Effector memory CD8-positive, alpha-beta T cell (primary cell): ENCODE results near the gene CAPN1.
A peak's percentile ranks its signal among the peaks of the same experiment; 100 is the strongest.

Experiments used
- ATAC-seq: fragments of 150-1000 bp; cut with Tn5 transposase; replicated peaks from 2 replicates; pipeline ENCODE4 v1.10.0; 2021; ENCODE audit warnings: mild to moderate bottlenecking, moderate library complexity
- DNase-seq, 3 experiments: peaks; one replicate each; pipeline ENCODE4 v3.0.0; 2021
- H3K27ac Mint-ChIP-seq, 2 donors: one replicate each; pipeline ENCODE4 v1.8.0; 2022; ENCODE audit warnings: mild to moderate bottlenecking in 2 of 2, mixed read lengths in 2 of 2, moderate library complexity in 2 of 2
- H3K27me3 Mint-ChIP-seq, 2 donors: one replicate each; pipeline ENCODE4 v1.8.0; 2022; ENCODE audit warnings: mixed read lengths in 2 of 2
- H3K36me3 Mint-ChIP-seq: one replicate; pipeline ENCODE4 v1.8.0; 2022; ENCODE audit warnings: mild to moderate bottlenecking, moderate library complexity, mixed read lengths; ENCODE audit not compliant: insufficient read depth
- H3K4me1 Mint-ChIP-seq, 2 donors: one replicate each; pipeline ENCODE4 v1.8.0; 2022; ENCODE audit warnings: low read depth in 2 of 2, mixed read lengths in 2 of 2
- H3K4me3 Mint-ChIP-seq, 2 donors: one replicate each; pipeline ENCODE4 v1.8.0; 2022; ENCODE audit warnings: mild to moderate bottlenecking in 2 of 2, mixed read lengths in 2 of 2, moderate library complexity in 2 of 2
- H3K9me3 Mint-ChIP-seq, 2 donors: one replicate each; pipeline ENCODE4 v1.8.0; 2022; ENCODE audit warnings: mixed read lengths in 2 of 2
- total RNA-seq, 9 experiments: gene quantifications; one replicate each; lab custom pipeline; 2026; lab: John Stamatoyannopoulos, UW

CAPN1 gene
- total RNA-seq, result 64.1 to 115 (median 103) reads per million in 9 experiments

- peak within 1 kb of the TSS; percentile 89 to 95 for H3K4me3 Mint-ChIP-seq
- peaks cover 7% of the 10 kb centered on the region for H3K36me3 Mint-ChIP-seq
- ATAC-seq (peak; percentile 72), DNase-seq (peak; percentile 43 to 48 (median 46))
- peaks cover 20 to 27% of the 10 kb centered on the region in 2 donors for H3K4me1 Mint-ChIP-seq
- no peaks in the 10 kb centered on the region for H3K9me3 Mint-ChIP-seq
- H3K27ac Mint-ChIP-seq, result peak within 1 kb of the TSS; percentile 89 to 95
- H3K27me3 Mint-ChIP-seq, result no peaks in the 10 kb centered on the region
Measured at GRCh38 chr11:65181569-65182257, at the start of gene CAPN1. TSS of gene CAPN1 (plus strand) at chr11:65181928. CDS start at chr11:65182702, 774 bp downstream.

- peak overlapping the region in 1 of 2 donors; percentile 100 for H3K27ac Mint-ChIP-seq
- H3K9me3 Mint-ChIP-seq, result no peaks in the 10 kb centered on the region
- H3K36me3 Mint-ChIP-seq, result peaks cover 80% of the 10 kb centered on the region
- H3K4me3 Mint-ChIP-seq, result peak overlapping the region; percentile 98 to 99
- ATAC-seq (no peak), DNase-seq (no peak)
- peaks cover 32 to 38% of the 10 kb centered on the region in 2 donors for H3K4me1 Mint-ChIP-seq
- no peaks in the 10 kb centered on the region for H3K27me3 Mint-ChIP-seq
Measured at GRCh38 chr11:65132238-65132987, 49.3 kb upstream of the CAPN1 start.

GRCh38 chr11:65132988-65133700 is 48.6 kb upstream of the CAPN1 start:
- ATAC-seq (no peak), DNase-seq (peak in 1 of 3 experiments; percentile 26)
- H3K9me3 Mint-ChIP-seq, result no peaks in the 10 kb centered on the region
- H3K4me1 Mint-ChIP-seq, result peaks cover 32 to 38% of the 10 kb centered on the region in 2 donors
- H3K36me3 Mint-ChIP-seq, result peaks cover 72% of the 10 kb centered on the region
- H3K4me3 Mint-ChIP-seq, result peak overlapping the region; percentile 98 to 99
- H3K27ac Mint-ChIP-seq, result peak overlapping the region; percentile 100
- H3K27me3 Mint-ChIP-seq, result no peaks in the 10 kb centered on the region

GRCh38 chr11:65133724-65134123 is 48.0 kb upstream of the CAPN1 start:
- DNase-seq, result no peak
- H3K36me3 Mint-ChIP-seq, result peaks cover 68% of the 10 kb centered on the region

GRCh38 chr11:65134240-65134951 is 47.3 kb upstream of the CAPN1 start, which contains the start of gene SYVN1:
TSS of gene SYVN1 (minus strand) at chr11:65134519. CDS start at chr11:65133601, 918 bp downstream.
- Mint-ChIP-seq H3K4me3 (peak within 1 kb of the TSS; percentile 98 to 99), H3K27ac (peak within 1 kb of the TSS; percentile 100), H3K9me3 (no peaks in the 10 kb centered on the region), H3K27me3 (no peaks in the 10 kb centered on the region), H3K4me1 (peaks cover 32 to 38% of the 10 kb centered on the region in 2 donors), H3K36me3 (peaks cover 61% of the 10 kb centered on the region)
- peak; percentile 88 to 91 (median 89) for DNase-seq
- peak; percentile 80 for ATAC-seq

More at GRCh38 chr11:65133724-65134123, 48.0 kb upstream of the CAPN1 start:
- H3K9me3 Mint-ChIP-seq, result no peaks in the 10 kb centered on the region
- no peak for ATAC-seq
- peak overlapping the region; percentile 98 to 99 for H3K4me3 Mint-ChIP-seq
- peak overlapping the region; percentile 100 for H3K27ac Mint-ChIP-seq
- no peaks in the 10 kb centered on the region for H3K27me3 Mint-ChIP-seq
- peaks cover 32 to 38% of the 10 kb centered on the region in 2 donors for H3K4me1 Mint-ChIP-seq

GRCh38 chr11:65134952-65135632 is 46.6 kb upstream of the CAPN1 start:
- peak; percentile 86 for ATAC-seq
- H3K4me3 Mint-ChIP-seq, result peak overlapping the region; percentile 98 to 99
- H3K36me3 Mint-ChIP-seq, result peaks cover 55% of the 10 kb centered on the region
- H3K27ac Mint-ChIP-seq, result peak overlapping the region; percentile 100
- DNase-seq, result peak; percentile 75 to 81 (median 79)
- no peaks in the 10 kb centered on the region for H3K9me3 Mint-ChIP-seq
- H3K4me1 Mint-ChIP-seq, result peaks cover 32 to 37% of the 10 kb centered on the region in 2 donors
- H3K27me3 Mint-ChIP-seq, result no peaks in the 10 kb centered on the region

GRCh38 chr11:65135633-65136145 is 46.0 kb upstream of the CAPN1 start:
- DNase-seq, result no peak
- ATAC-seq, result no peak
- no peaks in the 10 kb centered on the region for H3K27me3 Mint-ChIP-seq
- no peaks in the 10 kb centered on the region for H3K9me3 Mint-ChIP-seq
- H3K27ac Mint-ChIP-seq, result peak overlapping the region; percentile 100
- peaks cover 32 to 37% of the 10 kb centered on the region in 2 donors for H3K4me1 Mint-ChIP-seq
- peak overlapping the region; percentile 98 to 99 for H3K4me3 Mint-ChIP-seq
- H3K36me3 Mint-ChIP-seq, result peaks cover 49% of the 10 kb centered on the region

- ATAC-seq (no peak), DNase-seq (no peak)
- H3K9me3 Mint-ChIP-seq, result no peaks in the 10 kb centered on the region
- H3K4me3 Mint-ChIP-seq, result peak overlapping the region in 1 of 2 donors; percentile 99
- peaks cover 40% of the 10 kb centered on the region for H3K36me3 Mint-ChIP-seq
- peaks cover 0 to 2% of the 10 kb centered on the region in 2 donors for H3K27me3 Mint-ChIP-seq
- peaks cover 32% of the 10 kb centered on the region in 2 donors for H3K4me1 Mint-ChIP-seq
- H3K27ac Mint-ChIP-seq, result peak overlapping the region; percentile 100
Measured at GRCh38 chr11:65136515-65137096, 45.1 kb upstream of the CAPN1 start.

- Mint-ChIP-seq H3K4me1 (no peaks in the 10 kb centered on the region), H3K36me3 (no peaks in the 10 kb centered on the region), H3K27ac (no peak overlapping the region), H3K9me3 (no peaks in the 10 kb centered on the region), H3K27me3 (peaks cover 0 to 19% of the 10 kb centered on the region in 2 donors), H3K4me3 (no peak overlapping the region)
- ATAC-seq (no peak), DNase-seq (no peak)
Measured at GRCh38 chr11:65141896-65142494, 39.7 kb upstream of the CAPN1 start.

GRCh38 chr11:65147352-65148075 is 34.2 kb upstream of the CAPN1 start:
- ATAC-seq, result no peak
- no peaks in the 10 kb centered on the region for H3K36me3 Mint-ChIP-seq
- H3K9me3 Mint-ChIP-seq, result no peaks in the 10 kb centered on the region
- H3K27me3 Mint-ChIP-seq, result peaks cover 0 to 9% of the 10 kb centered on the region in 2 donors
- H3K4me3 Mint-ChIP-seq, result no peak overlapping the region
- H3K27ac Mint-ChIP-seq, result no peak overlapping the region
- no peak for DNase-seq
- no peaks in the 10 kb centered on the region for H3K4me1 Mint-ChIP-seq

- peaks cover 0 to 8% of the 10 kb centered on the region in 2 donors for H3K27me3 Mint-ChIP-seq
- no peaks in the 10 kb centered on the region for H3K9me3 Mint-ChIP-seq
- no peak for DNase-seq
- no peak overlapping the region for H3K4me3 Mint-ChIP-seq
- no peak overlapping the region for H3K27ac Mint-ChIP-seq
- no peaks in the 10 kb centered on the region for H3K36me3 Mint-ChIP-seq
- H3K4me1 Mint-ChIP-seq, result no peaks in the 10 kb centered on the region
- ATAC-seq, result no peak
Measured at GRCh38 chr11:65148657-65149056, 33.1 kb upstream of the CAPN1 start.
